ENCODE data around the gene MED15. TPM values are rescaled to one million over a fixed set of nuclear protein-coding genes. Genes with fewer than 3 reads are reported as not detected.

Gene MED15
- total and polyA plus RNA-seq, 2 experiments from 2014 or later = 45.1 to 45.3 TPM

DNA sequence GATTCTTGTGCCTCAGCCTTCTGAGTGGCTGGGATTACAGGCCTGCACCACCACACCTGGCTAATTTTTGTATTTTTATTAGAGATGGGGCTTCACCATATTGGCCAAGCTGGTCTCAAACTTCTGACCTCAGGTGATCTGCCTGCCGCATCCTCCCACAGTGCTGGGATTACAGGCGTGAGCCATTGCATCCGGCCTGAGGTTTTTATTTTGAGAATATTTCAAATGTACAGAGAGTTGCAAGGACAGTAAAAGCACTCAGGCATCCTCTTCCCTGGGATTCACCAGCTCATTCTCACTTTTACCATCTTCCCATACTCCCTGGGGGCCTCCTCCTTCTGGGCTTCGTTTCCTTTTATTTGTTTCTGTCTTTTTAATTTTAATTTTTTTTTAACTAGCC, 12.1 kb downstream of the MED15 start:
- H3K4me3 ChIP-seq = no peak overlapping the region
- no peaks in the 10 kb centered on the region for H3K36me3 ChIP-seq
- no peak overlapping the region for H3K27ac ChIP-seq
- H3K4me1 ChIP-seq (ENCODE audit: low read depth) = peaks cover 32% of the 10 kb centered on the region
- H3K9me3 ChIP-seq (ENCODE audit: low read depth) = no peaks in the 10 kb centered on the region
- no peaks in the 10 kb centered on the region for H3K27me3 ChIP-seq
- DNase-seq (ENCODE audit: low read depth in 1 of 2, low spot score in 1 of 2) = no peak
- TF ChIP-seq CTCF (IDR thresholded peaks at IDR 0.05; ENCODE audit: low read depth, low read length) = no peak

- Histone ChIP-seq H3K27ac (no peak overlapping the region), H3K9me3 (ENCODE audit: low read depth) (no peaks in the 10 kb centered on the region), H3K27me3 (no peaks in the 10 kb centered on the region), H3K4me1 (ENCODE audit: low read depth) (peaks cover 32% of the 10 kb centered on the region), H3K4me3 (no peak overlapping the region), H3K36me3 (no peaks in the 10 kb centered on the region)
- no peak for DNase-seq (ENCODE audit: low read depth in 1 of 2, low spot score in 1 of 2)
- TF ChIP-seq CTCF (IDR thresholded peaks at IDR 0.05; ENCODE audit: low read depth, low read length) = no peak
Observed at GRCh38 chr22:20520093-20520511, 12.7 kb downstream of the MED15 start.

DNA sequence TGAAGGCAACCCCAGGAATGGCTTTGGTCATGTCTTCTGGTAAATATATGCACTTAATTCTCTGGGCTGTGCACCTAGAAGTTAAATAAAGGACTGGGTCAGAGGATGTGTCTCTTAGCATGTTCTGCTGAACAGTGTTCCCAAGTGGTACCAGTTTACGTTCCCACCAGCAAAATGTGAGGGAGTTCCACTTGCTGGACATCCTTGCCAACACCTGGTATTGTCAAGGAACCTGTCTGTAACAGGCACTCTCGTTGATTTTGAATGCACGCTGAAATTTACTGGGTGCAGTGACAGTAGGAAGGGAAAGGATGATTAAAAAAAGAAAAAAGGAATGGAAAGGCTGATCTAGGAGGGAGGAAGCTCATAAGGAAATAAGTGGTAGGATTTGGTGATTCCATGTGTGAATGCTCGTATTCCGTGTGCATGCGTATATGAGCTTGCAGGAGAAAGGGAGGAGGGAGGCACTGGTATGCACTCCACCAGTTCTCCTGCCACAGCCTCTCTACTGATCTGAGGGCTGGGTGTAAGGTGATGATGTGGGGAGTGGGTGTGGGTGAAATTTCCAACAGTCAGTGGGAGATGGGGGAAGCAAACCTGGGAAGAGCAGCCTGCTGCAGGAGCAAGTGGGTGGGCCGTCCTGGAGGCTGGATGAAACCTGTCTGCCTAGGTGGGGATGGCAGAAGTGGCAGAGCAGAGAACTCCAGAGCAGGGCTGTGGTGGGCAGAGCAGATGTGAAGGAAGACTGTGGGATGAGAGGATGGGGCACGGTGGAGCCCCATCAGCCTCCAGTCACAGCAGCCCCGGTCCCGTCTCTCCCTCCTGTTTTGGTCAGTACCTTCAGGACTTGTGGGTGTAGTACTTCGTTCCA, 15.0 kb downstream of the MED15 start:
- Histone ChIP-seq H3K4me1 (ENCODE audit: low read depth) (peaks cover 36% of the 10 kb centered on the region), H3K27ac (peak overlapping the region; percentile 58)

GRCh38 chr22:20523086-20523983, 15.9 kb downstream of the MED15 start:
- peak in 1 of 2 donors; percentile 62 for DNase-seq (ENCODE audit: low read depth in 1 of 2, low spot score in 1 of 2)
- TF ChIP-seq CTCF (IDR thresholded peaks at IDR 0.05; ENCODE audit: low read depth, low read length) = no peak
- H3K4me3 ChIP-seq = no peak overlapping the region
- H3K36me3 ChIP-seq = peaks cover 2% of the 10 kb centered on the region
- H3K9me3 ChIP-seq (ENCODE audit: low read depth) = no peaks in the 10 kb centered on the region
- peaks cover 26% of the 10 kb centered on the region for H3K4me1 ChIP-seq (ENCODE audit: low read depth)
- H3K27ac ChIP-seq = peak overlapping the region; percentile 58
- H3K27me3 ChIP-seq = no peaks in the 10 kb centered on the region

More for the DNA sequence above, 15.0 kb downstream of the MED15 start:
- Histone ChIP-seq H3K36me3 (no peaks in the 10 kb centered on the region), H3K9me3 (ENCODE audit: low read depth) (no peaks in the 10 kb centered on the region), H3K27me3 (no peaks in the 10 kb centered on the region), H3K4me3 (no peak overlapping the region)
- DNase-seq (ENCODE audit: low read depth in 1 of 2, low spot score in 1 of 2) = no peak
- TF ChIP-seq CTCF (IDR thresholded peaks at IDR 0.05; ENCODE audit: low read depth, low read length) = no peak

DNA sequence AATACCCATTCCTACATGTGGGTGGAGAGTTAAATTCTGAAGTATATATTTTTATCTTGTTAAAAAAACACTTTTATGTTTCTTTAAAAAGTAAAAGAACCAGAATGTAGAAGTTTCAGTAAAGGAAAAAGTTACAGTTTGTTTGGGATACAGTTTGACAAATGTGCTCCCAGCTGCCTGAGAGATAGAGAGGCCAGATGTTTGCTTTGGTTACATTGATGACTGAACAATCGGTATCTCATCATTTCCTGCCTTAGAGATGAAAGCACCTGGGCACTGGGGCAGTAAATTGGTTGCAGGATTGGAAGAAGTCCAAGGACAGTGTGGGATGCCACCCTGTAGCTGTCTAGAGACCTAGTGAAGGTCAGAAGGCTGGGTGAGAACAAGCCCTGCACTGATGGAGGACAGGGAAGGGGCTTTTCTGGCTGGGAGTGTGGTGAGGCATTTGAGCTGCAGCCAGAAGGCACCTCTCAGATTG, 16.6 kb downstream of the MED15 start:
- H3K4me3 ChIP-seq = no peak overlapping the region
- no peak for DNase-seq (ENCODE audit: low read depth in 1 of 2, low spot score in 1 of 2)
- no peaks in the 10 kb centered on the region for H3K9me3 ChIP-seq (ENCODE audit: low read depth)
- no peaks in the 10 kb centered on the region for H3K27me3 ChIP-seq
- peaks cover 24% of the 10 kb centered on the region for H3K4me1 ChIP-seq (ENCODE audit: low read depth)
- peaks cover 4% of the 10 kb centered on the region for H3K36me3 ChIP-seq
- H3K27ac ChIP-seq = peak overlapping the region; percentile 58
- TF ChIP-seq CTCF (IDR thresholded peaks at IDR 0.05; ENCODE audit: low read depth, low read length) = no peak

All from cardiac muscle cell (in vitro differentiated cells and primary cell).